GM18499 (cell line): Measurements from ENCODE around the gene IL17RE.
"Not testable (repeated sequence)": the region's sequence is repeated elsewhere in the genome, so short reads cannot be mapped to it uniquely, and the experiment has no call there.

Source experiments
- ATAC-seq: cut with Tn5 transposase; IDR thresholded peaks from one replicate; pipeline ENCODE4 v1.9.1; 2021; ENCODE audit warnings: moderate number of reproducible peaks; ENCODE audit not compliant: insufficient read depth, unreplicated experiment

The IL17RE gene

GRCh38 chr3:9902372-9903237 lies at the start of gene IL17RE:
TSS of gene IL17RE (plus strand) at chr3:9902848. CDS start at chr3:9902933, 85 bp downstream.
- no peak for ATAC-seq

- ATAC-seq: not testable (repeated sequence)
Measured at GRCh38 chr3:9854291-9854940, 48.2 kb upstream of the IL17RE start.

GRCh38 chr3:9855594-9855993 lies 47.1 kb upstream of the IL17RE start:
- ATAC-seq: no peak

GRCh38 chr3:9859530-9860025 lies 43.1 kb upstream of the IL17RE start:
- ATAC-seq: no peak

- ATAC-seq: no peak
Measured at GRCh38 chr3:9861201-9861600, 41.4 kb upstream of the IL17RE start.

- no peak for ATAC-seq
Measured at GRCh38 chr3:9861626-9862130, 41.0 kb upstream of the IL17RE start.

GRCh38 chr3:9862391-9863057 lies 40.1 kb upstream of the IL17RE start:
- no peak for ATAC-seq

- ATAC-seq: no peak
Measured at GRCh38 chr3:9863058-9863772, 39.4 kb upstream of the IL17RE start.

GRCh38 chr3:9864200-9864927 lies 38.3 kb upstream of the IL17RE start:
- no peak for ATAC-seq

- ATAC-seq: not testable (repeated sequence)
Measured at GRCh38 chr3:9865125-9865637, 37.5 kb upstream of the IL17RE start.

GRCh38 chr3:9866639-9867038 lies 36.0 kb upstream of the IL17RE start:
- no peak for ATAC-seq

- ATAC-seq: no peak
Measured at GRCh38 chr3:9867106-9867505, 35.5 kb upstream of the IL17RE start.

- ATAC-seq: no peak
Measured at GRCh38 chr3:9869955-9870354, 32.7 kb upstream of the IL17RE start.

- no peak for ATAC-seq
Measured at GRCh38 chr3:9870978-9871377, 31.7 kb upstream of the IL17RE start.

GRCh38 chr3:9872067-9872466 lies 30.6 kb upstream of the IL17RE start:
- ATAC-seq: not testable (repeated sequence)

- ATAC-seq: no peak
Measured at GRCh38 chr3:9875448-9875847, 27.2 kb upstream of the IL17RE start.

GRCh38 chr3:9876255-9876654 lies 26.4 kb upstream of the IL17RE start:
- ATAC-seq: not testable (repeated sequence)

GRCh38 chr3:9876991-9877390 lies 25.7 kb upstream of the IL17RE start:
- ATAC-seq: no peak

- no peak for ATAC-seq
Measured at GRCh38 chr3:9878700-9879099, 23.9 kb upstream of the IL17RE start.
